Left kidney (tissue), 2 donors: ENCODE data around the gene ARPC5. TPM values are rescaled to one million over a fixed set of nuclear protein-coding genes. Genes with fewer than 3 reads are reported as not detected.
A peak's percentile ranks its signal among the peaks of the same experiment; 100 is the strongest.
"Not testable (repeated sequence)": the region's sequence is repeated elsewhere in the genome, so short reads cannot be mapped to it uniquely, and the experiment has no call there.

Experiments used
- DNase-seq: peaks from one replicate; pipeline ENCODE4 v3.0.0-alpha.2; 2013
- polyA plus RNA-seq: library from polyadenylated mRNA; unstranded; fragments of 120-200 nt; gene quantifications from one replicate; pipeline ENCODE4 v1.2.1, GENCODE V29; 2013; ENCODE audit not compliant: insufficient read length

Gene ARPC5
- polyA plus RNA-seq, 1 donor: 143 TPM

- no peak for DNase-seq
Measured at GRCh38 chr1:183651612-183652011, 16.0 kb upstream of the ARPC5 start.

GRCh38 chr1:183648042-183648441 lies 12.5 kb upstream of the ARPC5 start:
- no peak for DNase-seq

- no peak for DNase-seq
Measured at GRCh38 chr1:183646776-183647175, 11.2 kb upstream of the ARPC5 start.

GRCh38 chr1:183645531-183645930 lies 9.9 kb upstream of the ARPC5 start:
- no peak for DNase-seq

GRCh38 chr1:183642166-183642565 lies 6.6 kb upstream of the ARPC5 start:
- DNase-seq: no peak

GRCh38 chr1:183640193-183640592 lies 4.6 kb upstream of the ARPC5 start:
- no peak for DNase-seq

GRCh38 chr1:183638649-183639387 lies 3.2 kb upstream of the ARPC5 start:
- no peak for DNase-seq

- DNase-seq: no peak
Measured at GRCh38 chr1:183636783-183637182, 1.2 kb upstream of the ARPC5 start.

- DNase-seq: no peak
Measured at GRCh38 chr1:183636334-183636682, 725 bp upstream of the ARPC5 start.

- peak; percentile 42 for DNase-seq
Measured at GRCh38 chr1:183635099-183635605, 431 bp downstream of the ARPC5 start.

GRCh38 chr1:183634429-183635065 lies 1.0 kb downstream of the ARPC5 start:
- no peak for DNase-seq

- peak; percentile 49 for DNase-seq
Measured at GRCh38 chr1:183633676-183634343, 1.8 kb downstream of the ARPC5 start.

GRCh38 chr1:183632964-183633363 lies 2.6 kb downstream of the ARPC5 start:
- no peak for DNase-seq

- DNase-seq: no peak
Measured at GRCh38 chr1:183632114-183632513, 3.5 kb downstream of the ARPC5 start.

GRCh38 chr1:183630748-183631147 lies 4.8 kb downstream of the ARPC5 start:
- DNase-seq: no peak

GRCh38 chr1:183628537-183628936 lies 7.0 kb downstream of the ARPC5 start:
- no peak for DNase-seq

- not testable (repeated sequence) for DNase-seq
Measured at GRCh38 chr1:183626236-183626635, 9.3 kb downstream of the ARPC5 start.

- peak; percentile 75 for DNase-seq
Measured at GRCh38 chr1:183622884-183623785, 12.4 kb downstream of the ARPC5 start.

- no peak for DNase-seq
Measured at GRCh38 chr1:183622013-183622412, 13.6 kb downstream of the ARPC5 start.

GRCh38 chr1:183620311-183620710 lies 15.3 kb downstream of the ARPC5 start:
- DNase-seq: no peak

GRCh38 chr1:183619781-183620180 lies 15.8 kb downstream of the ARPC5 start:
- DNase-seq: no peak

- not testable (repeated sequence) for DNase-seq
Measured at GRCh38 chr1:183618202-183618601, 17.4 kb downstream of the ARPC5 start.
